AG04450 (cell line): ENCODE data around the gene MOG. TPM values are rescaled to one million over a fixed set of nuclear protein-coding genes. Genes with fewer than 3 reads are reported as not detected.

ENCODE experiments used
- CTCF ChIA-PET: fragments of 300-600, 350-600 bp; formaldehyde crosslinking; extraction: SDS; loops from one replicate; lab custom pipeline; 2022; ENCODE audit warnings: antibody characterized with exemption, inconsistent platforms; lab: Charles Lee
- POLR2A ChIA-PET: fragments of 350-600 bp; formaldehyde crosslinking; extraction: SDS; loops from one replicate; lab custom pipeline; 2021; ENCODE audit warnings: antibody characterized with exemption, inconsistent platforms; lab: Yijun Ruan, JAX
- DNase-seq: peaks from one replicate; pipeline ENCODE4 v3.0.0-alpha.2; 2011; ENCODE audit warnings: low read depth, low spot score
- H3K27ac ChIP-seq: one replicate; pipeline ENCODE4 v1.5.1; 2012; ENCODE audit warnings: low read depth, low read length, control low read depth
- H3K27me3 ChIP-seq: one replicate; pipeline ENCODE4 v1.6.0; 2012; ENCODE audit warnings: low read length; ENCODE audit not compliant: control insufficient read depth, insufficient read depth
- H3K4me3 ChIP-seq: 2 replicates; pipeline ENCODE4 v1.5.1; 2011; ENCODE audit warnings: mild to moderate bottlenecking, low read depth, low read length, control low read depth
- H3K9me3 ChIP-seq: 2 replicates; pipeline ENCODE4 v1.5.1; 2012; ENCODE audit warnings: low read length; ENCODE audit not compliant: control insufficient read depth, insufficient read depth
- CTCF ChIP-seq: IDR thresholded peaks from 2 replicates; pipeline ENCODE4 v1.5.1; 2011; ENCODE audit warnings: low read depth, low read length, control low read depth, inconsistent platforms
- polyA plus RNA-seq: library from polyadenylated mRNA; depleted of rRNA; stranded (reverse); fragments of >200 nt; gene quantifications from 2 replicates; pipeline ENCODE4 v1.2.3, GENCODE V29; 2011

Gene MOG
- polyA plus RNA-seq, 1 experiment, result not detected

- CTCF ChIA-PET, result interaction anchor here (1.0 to 13.4 kb wide), 2 partner anchors 21 to 204 kb away, joined by 3 to 281 read pairs; no protein-coding TSS in a partner anchor
- Histone ChIP-seq H3K9me3 (no peaks in the 10 kb centered on the region; the same call in 1 of the 2 replicates), H3K27me3 (no peaks in the 10 kb centered on the region), H3K27ac (no peak overlapping the region), H3K4me3 (no peak overlapping the region)
- TF ChIP-seq CTCF, result no peak
- POLR2A ChIA-PET, result interaction anchor here (0.6 kb wide), 1 partner anchor 706 kb away, joined by 4 read pairs; no protein-coding TSS in a partner anchor
- DNase-seq, result no peak
Observed at GRCh38 chr6:29630315-29630714, 26.6 kb upstream of the MOG start.

- Histone ChIP-seq H3K4me3 (peak overlapping the region; percentile 79), H3K9me3 (no peaks in the 10 kb centered on the region; the same call in 1 of the 2 replicates), H3K27ac (no peak overlapping the region), H3K27me3 (no peaks in the 10 kb centered on the region)
- DNase-seq, result no peak
- no peak for TF ChIP-seq CTCF
- POLR2A ChIA-PET, result no interaction called here
- CTCF ChIA-PET, result interaction anchor here (1.0 to 13.4 kb wide), 2 partner anchors 20 to 203 kb away, joined by 3 to 281 read pairs; no protein-coding TSS in a partner anchor
Observed at GRCh38 chr6:29631209-29631810, 25.6 kb upstream of the MOG start.

- ChIA-PET CTCF (interaction anchor here (0.7 to 13.4 kb wide), 2 partner anchors 19 to 485 kb away, joined by 3 to 281 read pairs; no protein-coding TSS in a partner anchor), POLR2A (interaction anchor here (0.6 to 1.7 kb wide), 6 partner anchors 16 to 1759 kb away, joined by 3 to 12 read pairs (median 3); a partner anchor contains a TSS)
- H3K4me3 ChIP-seq, result peak overlapping the region; percentile 79
- no peak for TF ChIP-seq CTCF
- peak overlapping the region; percentile 21 for H3K27ac ChIP-seq
- H3K27me3 ChIP-seq, result no peaks in the 10 kb centered on the region
- no peak for DNase-seq
- H3K9me3 ChIP-seq, result no peaks in the 10 kb centered on the region; the same call in 1 of the 2 replicates
Observed at GRCh38 chr6:29631860-29632731, 24.8 kb upstream of the MOG start.

- no peaks in the 10 kb centered on the region; the same call in 1 of the 2 replicates for H3K9me3 ChIP-seq
- DNase-seq, result peak; percentile 63
- ChIA-PET POLR2A (interaction anchor here (0.6 to 1.7 kb wide), 8 partner anchors 15 to 1760 kb away, joined by 3 to 12 read pairs (median 3); a partner anchor contains a TSS), CTCF (interaction anchor here (0.7 to 13.4 kb wide), 3 partner anchors 18 to 484 kb away, joined by 3 to 281 read pairs (median 4); no protein-coding TSS in a partner anchor)
- H3K4me3 ChIP-seq, result peak within 1 kb of the TSS; percentile 79
- peak within 1 kb of the TSS; percentile 47 for H3K27ac ChIP-seq
- H3K27me3 ChIP-seq, result no peaks in the 10 kb centered on the region
- TF ChIP-seq CTCF, result no peak
Observed at GRCh38 chr6:29632789-29633533, 23.9 kb upstream of the MOG start, which contains the start of gene GABBR1. GABBR1 (minus strand) TSS chr6:29633183; CDS start chr6:29632385, 798 bp downstream.
